IPS DF 19.7 (cell line): ENCODE measurements around the gene GYPC.

ENCODE experiments used
- DNase-seq: peaks from one replicate; pipeline ENCODE4 v3.0.0-alpha.2; 2013; ENCODE audit warnings: low read depth, low spot score

Gene GYPC

DNA sequence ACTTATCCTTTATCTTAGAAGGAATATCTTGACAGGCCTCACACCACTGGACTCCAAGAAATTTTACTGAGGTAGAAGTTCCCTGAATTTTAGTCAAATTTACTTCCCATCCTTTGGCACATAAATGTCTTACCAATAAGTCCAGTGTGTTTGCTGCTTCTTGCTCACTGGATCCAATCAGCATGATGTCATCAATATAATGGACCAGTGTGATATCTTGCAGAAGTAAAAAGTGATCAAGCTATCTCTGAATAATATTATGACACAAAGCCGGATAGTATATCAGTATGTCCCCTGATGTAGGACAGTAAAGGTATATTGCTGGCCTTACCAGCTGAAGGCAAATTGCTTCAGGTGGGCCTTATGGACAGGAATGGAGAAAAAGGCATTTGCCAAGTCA, 6.9 kb upstream of the GYPC start:
- no peak for DNase-seq

DNA sequence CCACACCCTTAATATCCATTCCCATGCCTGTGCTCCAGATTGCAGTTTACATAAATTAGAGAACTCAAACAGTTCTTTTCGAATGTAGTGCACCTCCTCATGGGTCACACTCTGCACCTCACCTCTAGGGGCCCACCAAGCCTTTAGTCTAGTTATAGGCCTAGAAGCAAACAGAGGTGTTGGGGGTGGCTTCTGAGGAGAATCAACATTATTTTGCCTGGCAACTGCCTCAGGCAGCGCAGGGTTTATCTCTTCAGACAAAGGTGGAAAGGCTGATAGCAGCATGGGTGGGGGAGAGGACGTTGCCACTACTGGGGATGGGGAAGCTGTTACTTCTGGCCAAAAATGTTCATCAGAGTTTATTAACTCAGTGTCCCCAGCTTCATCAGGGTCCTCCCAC, 5.0 kb upstream of the GYPC start:
- DNase-seq = no peak

DNA sequence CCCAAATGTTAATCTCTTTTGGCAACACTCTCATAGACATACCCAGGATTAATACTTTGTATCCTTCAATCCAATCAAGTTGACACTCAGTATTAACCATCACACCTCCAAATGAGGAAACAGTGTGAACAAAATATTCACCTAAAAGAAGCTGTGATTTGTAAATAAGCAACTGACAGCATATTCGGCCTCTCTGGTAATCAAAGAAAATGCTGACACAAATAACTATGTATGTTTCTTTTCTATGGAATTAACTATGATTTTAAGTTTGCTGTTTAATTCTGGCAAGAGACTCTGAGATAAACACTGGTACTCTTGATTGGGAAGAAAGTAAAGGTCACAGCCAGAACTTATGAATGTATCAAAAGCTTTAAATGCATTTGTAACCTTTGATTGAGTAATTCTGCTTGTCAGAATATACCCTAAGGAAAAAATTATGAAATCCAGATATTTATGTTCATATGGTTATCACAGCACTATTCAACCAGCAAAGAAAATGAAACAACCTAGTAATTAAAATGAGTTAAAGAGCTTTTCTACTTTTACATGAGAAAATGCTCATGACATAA, 3.6 kb upstream of the GYPC start:
- no peak for DNase-seq

DNA sequence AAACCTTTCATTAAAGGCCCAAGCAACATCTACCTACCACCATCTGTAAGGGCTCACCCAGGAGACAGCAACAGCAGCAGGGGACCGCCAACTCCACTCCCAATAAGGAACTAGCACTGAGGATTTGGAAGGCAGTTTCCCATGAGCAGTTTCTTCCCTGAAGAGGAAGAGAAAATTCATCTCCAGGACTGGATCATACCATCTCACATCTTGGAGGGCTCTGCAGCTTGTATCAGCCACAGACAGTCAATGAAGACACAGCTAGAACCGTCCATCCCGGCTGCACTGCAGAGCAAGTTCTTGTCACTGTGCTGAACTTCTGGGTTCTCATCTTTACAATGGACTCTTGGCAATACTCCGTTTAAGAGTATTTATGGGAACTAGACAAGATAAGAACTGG, 2.8 kb upstream of the GYPC start:
- no peak for DNase-seq

DNA sequence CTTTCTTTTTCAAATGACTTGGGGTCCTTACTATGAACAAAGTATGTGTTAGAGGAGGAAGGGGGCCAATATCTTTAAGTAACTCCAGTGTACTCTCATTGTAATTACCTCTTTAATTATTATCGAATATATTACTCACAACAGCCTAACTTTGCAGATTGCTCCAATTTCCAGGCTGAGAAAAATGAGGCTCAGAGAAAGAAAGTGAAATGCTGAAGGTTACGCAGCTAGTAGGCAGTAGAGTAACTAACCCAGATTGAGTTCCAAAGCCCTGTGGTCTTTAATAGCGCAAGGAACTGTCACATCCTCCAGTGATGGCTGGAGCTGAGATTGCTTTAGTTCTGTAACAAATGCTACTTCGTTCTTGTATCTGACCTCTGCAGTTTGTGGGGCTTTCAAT, 2.2 kb upstream of the GYPC start:
- DNase-seq = no peak

DNA sequence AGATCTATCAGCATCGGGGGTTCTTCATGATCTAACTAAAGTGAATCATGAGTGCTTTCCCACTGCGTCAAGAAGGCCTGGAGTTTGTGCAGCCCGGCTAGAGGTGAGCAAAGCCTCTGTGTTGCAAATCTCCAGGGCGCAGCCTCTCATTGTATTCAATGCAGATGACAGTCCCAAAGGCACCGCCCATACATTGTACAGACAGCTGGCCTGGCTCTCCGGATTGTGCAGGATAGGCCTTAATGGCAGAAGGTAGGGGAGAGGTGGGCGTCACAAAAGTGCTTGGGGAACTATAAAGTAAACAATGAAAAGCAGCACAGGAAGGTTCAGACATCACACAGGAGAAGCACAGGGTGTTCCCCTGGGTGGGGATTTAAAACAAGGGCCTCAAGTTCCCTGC, 907 bp upstream of the GYPC start:
- DNase-seq = no peak

DNA sequence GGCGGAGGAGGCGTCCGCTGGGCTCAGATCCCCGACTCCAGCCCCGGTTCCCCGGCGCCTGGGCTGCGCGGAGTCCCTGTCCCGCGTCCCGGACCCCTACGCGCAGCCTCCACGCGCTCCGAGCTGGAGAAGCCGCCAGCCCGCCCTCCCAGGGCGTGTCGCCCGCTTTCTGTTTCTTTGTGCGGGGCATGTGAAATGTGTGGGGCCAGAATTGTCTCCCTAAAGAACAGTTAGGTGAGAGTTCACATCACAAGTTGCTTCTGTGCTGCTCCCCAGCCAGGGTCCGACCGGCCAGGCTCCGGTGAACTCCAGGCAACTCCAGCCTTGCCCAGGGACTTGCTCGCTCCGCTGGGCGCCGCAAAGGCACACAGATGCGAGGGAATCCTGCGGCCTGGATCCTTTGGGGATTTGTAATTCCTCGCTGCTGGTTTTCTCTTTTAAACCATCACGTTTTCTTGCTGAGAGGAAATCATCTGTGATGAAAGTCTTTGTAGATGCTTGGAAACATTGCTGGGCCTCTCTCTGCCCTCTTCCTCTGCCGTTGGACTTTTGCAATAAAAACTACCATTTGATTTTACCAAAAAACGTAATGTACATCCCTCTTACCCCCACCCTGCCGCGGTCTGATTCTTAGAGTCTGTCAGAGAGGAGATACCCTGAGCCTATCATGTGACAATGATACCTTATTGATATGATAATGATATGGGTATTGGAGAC, 631 bp downstream of the GYPC start:
- DNase-seq = no peak

DNA sequence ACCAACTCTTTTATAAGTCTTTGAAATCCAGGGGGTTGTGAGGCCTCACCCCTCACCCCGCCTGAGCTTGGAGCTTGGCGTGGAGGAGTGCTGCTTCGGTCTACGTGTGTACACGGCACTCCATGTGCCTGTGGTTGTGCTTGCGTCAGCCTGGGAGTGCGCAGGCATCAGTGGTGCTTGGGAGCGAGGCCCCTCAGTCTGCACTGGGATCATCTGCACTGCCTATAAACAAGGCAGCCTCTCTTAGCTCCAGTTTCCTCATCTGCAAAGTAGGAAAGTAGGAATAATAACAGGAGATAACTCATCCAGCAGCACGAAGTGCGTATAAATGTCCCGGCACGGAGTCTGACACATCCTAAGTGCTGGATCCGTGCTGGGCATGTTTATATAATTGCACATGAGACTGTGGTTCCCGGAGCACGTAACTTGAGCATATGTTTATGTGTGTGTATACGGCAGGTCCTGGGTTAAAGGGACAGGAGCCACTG, 1.2 kb downstream of the GYPC start:
- no peak for DNase-seq

DNA sequence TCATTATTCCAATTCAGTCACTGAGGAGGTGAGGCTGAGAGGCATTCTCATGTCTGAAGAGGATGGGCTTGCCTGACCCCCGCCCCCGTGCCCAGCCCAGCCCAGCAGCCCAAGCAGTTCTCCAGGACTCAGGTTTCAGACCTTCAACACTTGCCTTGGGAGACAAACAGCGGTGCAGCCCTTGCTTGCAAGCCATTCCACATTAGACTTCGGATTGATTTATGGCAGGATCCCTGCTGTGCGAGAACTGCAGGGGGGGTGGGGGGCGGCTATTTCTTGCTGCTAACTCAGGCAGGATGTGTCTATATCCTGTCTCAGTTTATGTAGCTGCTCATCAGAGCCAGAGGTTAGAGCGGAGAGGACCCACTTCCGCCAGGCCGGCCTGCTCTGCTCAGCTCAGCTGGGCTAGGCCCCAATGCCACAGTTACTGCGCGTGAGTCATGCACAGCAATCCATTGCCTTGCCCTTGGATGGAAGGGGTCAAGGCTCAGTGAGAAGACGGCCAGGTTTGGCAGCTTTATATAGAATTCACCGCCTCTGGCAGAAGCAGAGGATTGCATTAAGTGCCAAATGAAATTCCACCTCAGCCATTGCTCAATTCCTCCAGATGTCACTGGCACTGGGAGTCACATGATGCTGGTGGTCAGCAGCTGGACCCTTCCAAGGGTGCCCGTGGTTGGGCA, 1.8 kb downstream of the GYPC start:
- DNase-seq = no peak

DNA sequence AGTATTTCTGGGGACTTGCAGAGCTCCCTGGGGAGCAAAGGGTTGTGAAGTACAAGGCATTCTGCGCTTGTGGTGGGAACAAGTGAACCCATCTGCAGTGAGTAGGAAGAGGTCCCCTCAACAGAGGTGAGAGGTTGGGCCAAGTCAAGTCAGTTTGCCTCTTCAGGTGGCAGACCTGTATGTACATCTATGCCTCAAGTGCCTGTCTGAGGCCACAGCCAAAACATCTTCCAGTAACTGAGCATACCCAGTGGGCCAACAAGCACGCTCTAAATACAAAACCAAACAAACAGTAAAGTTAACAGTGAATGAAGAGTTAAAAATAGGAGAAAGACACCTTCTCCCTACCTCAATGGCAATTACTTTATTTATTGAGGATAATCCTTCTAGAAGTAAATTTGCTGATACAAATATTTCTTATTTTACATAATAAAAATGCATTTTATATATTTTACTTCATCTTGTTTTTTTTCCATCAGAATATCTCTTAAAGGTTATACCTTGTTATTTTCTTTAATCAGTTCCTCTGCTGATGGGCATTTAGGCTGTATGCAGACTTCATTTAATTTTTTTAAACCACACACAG, 2.5 kb downstream of the GYPC start:
- no peak for DNase-seq

DNA sequence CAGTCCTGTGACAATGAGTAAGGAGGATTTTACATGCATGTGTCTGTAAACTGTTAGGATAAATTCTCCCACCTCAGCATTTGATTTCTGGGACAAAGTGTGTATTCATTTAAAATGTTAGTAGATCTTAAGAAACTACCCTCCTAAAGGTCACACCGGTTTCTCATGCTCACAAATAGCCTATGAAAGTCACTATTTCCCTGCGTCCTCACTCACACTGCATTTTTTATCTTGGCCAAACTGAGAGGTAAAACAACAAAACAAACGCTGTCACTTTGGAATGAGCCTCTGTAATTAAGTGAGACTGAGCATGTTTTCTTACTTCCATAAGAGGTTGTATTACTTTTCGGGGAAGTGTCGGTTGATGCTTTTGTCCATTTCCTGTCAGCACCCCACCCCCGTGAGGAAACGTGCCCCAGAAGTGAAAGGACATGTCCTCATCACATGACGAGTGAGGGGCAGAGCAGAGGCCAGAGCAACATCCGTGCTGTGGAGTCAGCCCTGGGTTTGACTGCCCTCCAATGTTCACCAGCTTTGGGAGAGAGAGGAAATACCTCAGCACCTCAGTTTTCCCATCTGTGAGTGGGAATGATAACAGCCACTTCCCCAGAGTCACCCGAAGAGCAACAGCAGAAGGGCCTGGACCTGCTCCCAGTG, 3.1 kb downstream of the GYPC start:
- no peak for DNase-seq

DNA sequence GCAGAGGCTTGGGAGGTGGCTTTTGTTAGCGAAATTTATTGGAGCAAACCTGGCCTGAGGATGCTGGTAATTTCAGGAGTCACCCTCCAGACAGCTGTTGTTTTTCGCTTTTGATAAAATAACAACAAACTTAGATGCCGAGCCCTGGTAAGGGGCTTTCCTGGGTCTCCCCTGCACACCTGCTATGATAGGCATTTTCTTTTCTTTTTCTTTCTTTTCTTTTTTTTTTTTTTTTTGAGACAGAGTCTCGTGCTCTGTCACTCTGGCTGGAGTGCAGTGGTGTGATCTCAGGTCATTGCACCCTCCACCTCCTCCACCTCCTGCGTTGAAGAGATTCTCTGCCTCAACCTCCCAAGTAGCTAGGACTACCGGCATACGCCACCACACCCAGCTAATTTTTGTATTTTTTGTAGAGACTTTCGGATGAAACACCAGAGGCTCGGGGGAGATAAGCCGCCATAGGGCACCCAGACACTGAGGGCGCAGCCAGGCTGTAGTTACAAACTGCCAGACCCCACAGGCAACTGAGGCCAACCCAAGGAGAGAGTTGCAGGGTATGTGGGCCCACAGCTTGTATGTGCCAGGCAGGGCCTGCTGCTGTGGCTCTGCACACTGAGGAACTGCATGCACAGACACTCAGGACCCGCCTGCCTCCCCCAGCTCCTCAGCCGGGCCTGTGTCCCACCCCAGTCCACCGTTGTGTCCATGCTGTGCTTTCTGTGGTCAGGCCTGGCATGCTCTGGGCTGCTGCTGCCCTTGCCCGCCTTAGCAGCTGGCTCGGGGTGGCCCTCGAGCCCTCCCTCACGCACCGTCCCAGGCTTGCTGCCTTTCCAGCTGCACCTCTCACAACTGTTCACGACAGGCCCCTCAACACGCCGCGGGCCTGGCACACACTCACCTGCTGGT, 3.9 kb downstream of the GYPC start:
- no peak for DNase-seq

DNA sequence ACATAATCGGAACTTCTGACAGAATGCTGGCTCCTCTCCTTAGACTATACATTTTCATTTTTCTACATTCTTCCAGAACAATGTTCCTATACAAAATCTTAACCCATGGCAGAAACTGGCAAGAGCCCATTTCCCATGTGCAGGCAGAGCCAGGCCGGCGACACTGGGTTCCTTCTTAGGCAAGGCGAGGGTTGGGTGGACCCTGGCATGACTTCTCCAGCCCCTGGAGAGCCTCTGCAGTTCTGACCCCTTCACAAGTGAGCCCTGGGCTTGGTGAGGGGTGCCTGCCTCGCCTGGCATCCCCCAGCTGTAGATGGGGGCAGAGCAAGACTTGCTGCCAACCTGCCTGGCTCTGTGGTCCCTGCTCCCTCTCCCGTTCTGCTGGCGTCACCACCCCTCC, 5.0 kb downstream of the GYPC start:
- DNase-seq = no peak

DNA sequence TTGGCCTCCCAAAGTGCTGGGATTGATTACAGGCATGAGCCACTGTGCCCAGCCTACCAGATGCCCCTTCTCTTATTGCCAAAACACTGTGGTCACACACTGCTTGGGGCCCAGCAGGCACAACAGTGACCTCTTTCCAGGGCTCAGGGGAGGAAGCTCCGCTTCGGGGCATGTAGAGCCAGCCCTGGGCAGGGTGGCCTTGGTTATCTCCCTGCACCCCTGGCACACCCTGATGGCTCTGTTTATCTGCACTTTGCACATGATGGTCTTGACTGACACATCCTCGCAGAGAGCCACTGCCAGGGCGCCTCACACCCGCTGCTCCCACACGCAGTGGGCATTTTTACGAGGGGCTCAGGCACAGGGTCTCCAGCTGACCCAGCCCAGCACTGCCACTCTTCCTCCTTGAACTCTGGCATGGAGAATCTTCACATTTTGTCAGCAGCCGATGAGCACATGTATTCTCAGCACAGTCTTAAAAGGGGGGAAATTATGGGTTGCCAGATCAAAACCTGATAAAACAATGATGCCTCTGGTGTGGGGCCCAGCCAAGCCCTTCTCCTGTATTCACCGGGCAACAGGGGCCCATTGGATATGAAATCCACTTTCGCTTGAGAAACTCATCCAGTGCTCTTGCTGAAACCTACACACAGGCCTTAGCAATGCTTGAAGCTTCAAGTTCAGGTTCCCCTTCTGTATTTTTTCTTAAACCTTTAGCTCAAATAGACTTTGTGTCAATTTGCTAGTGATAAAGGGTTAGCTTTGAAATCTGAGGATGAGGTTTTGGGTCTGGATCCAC, 5.9 kb downstream of the GYPC start:
- no peak for DNase-seq

DNA sequence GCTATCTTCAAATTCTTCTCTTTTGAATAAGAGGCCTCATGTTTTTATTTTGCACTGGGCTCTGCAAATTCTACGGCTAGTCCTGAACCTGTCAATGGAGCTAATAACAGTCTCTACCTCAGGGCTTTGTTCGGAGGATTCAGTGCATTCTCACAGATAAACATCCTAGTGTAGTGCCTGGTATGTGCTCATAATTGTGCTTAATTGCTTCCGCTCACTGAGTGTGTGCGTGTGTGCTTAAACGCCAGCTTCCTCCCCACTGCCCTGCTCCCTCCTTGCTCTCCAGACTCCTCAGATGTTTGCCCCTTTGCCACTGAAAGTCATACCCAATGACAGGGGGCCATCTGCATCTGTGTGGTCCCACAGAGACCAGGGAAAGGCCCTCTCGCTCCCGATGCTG, 6.7 kb downstream of the GYPC start:
- DNase-seq = no peak

DNA sequence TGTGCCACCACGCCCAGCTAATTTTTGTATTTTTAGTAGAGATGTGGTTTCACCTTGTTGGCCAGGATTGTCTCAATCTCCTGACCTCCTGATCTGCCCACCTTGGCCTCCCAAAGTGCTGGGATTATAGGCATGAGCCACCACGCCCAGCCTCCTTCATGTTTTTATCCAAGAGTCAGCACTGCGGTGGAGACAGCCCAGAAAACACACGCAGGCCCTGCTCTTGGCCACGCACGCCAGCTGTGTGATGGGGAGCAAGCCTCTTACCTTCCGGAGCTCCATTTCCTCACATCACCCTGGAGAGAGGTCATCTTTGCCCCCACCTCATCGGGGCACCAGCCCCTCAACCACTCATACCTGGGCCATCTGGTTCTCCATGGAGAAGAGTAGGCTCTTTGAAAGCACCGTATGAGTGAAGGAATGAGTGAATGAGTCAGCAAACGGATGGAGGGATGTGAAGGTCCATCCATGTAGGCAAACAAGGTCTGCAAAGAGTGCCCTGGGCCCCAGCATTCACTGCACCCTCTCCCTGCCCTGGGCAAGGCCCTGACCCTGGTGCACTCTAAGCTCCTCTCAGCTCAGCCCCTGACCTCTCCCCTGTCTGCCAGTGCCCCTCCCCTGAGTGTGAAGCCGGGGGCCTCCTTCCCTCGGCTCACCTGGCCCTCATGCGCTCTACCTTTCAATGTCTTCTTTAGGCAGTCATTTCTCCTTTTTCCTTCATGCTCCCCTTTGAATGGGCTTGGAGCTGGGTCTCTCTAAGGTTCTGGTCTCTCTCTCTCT, 7.4 kb downstream of the GYPC start:
- no peak for DNase-seq

DNA sequence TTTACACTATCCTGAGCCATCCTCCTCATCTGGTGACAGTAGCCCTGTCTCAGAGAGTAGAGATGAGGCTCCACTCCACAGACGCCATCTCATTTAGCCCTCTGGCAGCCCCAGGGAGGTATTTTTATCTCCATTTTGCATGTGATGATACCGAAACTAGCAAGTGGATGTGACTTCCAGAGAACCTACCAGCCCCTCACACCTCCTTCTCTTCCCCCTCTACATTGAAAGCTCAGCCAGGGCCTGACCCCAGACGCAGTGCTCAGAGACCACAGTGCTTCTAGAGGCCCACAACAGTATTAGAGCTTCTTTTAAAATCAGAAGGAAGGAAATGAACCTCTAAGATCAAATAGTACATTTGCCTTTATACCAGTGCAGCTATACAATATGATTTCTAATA, 8.3 kb downstream of the GYPC start:
- DNase-seq = no peak

DNA sequence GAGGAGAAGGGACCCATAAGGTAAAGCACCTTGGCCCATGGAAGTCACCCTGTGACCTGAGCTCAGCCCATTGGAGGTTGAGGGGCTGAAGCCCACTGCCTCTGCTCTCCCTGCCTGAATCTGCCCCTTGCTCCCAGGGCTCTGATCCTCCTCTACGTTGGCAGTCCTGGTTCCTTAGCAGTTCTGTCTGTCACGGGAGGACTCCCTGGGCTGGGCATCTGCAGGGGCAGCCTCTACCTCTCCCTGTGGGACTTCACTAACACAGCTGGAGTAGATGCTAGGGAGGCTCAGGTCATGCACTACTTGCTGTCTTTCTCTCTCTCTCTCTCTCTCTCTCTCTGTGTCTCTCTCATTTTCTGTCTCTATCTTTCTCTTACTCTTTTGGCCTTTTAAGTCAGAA, 8.7 kb downstream of the GYPC start:
- DNase-seq = no peak

DNA sequence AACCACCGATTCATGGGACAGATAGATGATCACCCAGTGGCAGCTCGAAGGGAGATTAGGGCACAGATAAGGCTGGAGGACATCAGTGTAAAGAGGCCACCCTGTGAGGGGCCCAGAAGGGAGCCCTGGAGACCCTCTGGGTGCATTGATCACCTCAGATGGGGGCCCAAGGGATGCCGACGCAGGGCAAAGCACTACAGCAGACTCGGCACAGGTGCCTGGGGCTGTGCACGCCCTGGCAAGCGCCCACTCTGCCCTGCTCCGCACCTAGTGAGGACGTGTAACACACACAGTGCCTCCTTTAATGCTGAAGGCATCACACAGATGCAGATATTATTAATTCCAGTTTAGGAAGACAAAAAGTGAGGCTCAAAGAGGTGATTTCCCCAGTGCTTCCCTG, 9.5 kb downstream of the GYPC start:
- no peak for DNase-seq

DNA sequence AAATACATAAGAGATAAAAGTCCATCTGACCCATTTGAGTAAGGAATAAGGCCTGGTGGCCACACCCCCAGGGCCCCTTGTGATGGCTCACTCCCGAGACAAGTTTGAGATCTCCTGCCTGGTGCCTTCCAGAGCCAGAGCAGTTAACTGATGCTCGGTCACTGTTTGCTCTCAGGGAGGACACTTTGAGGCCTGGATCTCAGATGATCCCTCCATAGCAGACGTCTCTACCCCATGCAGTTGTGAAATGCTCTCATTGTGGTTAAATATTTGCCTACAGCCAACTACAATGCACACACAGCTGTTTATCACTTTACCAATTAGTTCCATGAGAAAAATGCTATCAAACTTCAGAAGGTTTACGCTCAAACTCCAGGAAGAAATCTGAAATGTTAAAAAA, 12.3 kb downstream of the GYPC start:
- no peak for DNase-seq
